Non-pigmented ciliary epithelial cell (primary cell): ENCODE results near the gene TRIM66.

Experiments used
- DNase-seq: peaks from one replicate; pipeline ENCODE4 v3.0.0-alpha.2; 2010; ENCODE audit warnings: low read depth

The TRIM66 gene

GRCh38 chr11:8564526-8564925 lies 117.9 kb downstream of the TRIM66 start:
- no peak for DNase-seq
